ENCODE data around the gene MMP12. TPM values are rescaled to one million over a fixed set of nuclear protein-coding genes. Genes with fewer than 3 reads are reported as not detected.

The MMP12 gene
- polyA plus RNA-seq, 3 donors = not detected

DNA sequence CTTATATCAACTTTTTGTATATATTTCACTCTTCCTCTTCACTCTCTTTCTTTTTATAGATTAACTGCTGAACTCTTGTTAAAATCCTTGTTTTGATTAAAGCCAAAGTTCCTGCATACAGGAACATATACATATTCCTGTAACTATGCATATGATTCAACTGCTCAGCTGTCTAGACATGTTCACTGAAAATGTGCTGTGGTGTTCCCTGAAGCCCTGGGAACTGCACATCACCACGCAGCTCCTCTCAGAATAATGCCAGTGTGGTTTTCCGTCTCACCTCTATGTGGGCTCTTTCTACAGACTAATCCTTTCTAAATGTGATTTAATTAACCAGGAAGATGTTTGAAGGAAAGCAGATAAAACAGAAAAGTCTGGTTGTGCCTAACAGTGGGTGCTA, 25.6 kb upstream of the MMP12 start:
- Histone ChIP-seq H3K36me3 (replicated peaks in 1 of 2; ENCODE audit: control insufficient read depth in 1 of 2, insufficient read depth in 2 of 2, low read length in 2 of 2) (no peaks in the 10 kb centered on the region), H3K9me3 (replicated peaks in 1 of 2; ENCODE audit: control insufficient read depth in 1 of 2, insufficient read depth in 1 of 2, low read length in 2 of 2) (peaks cover 0 to 6% of the 10 kb centered on the region in 2 donors), H3K4me1 (ENCODE audit: control insufficient read depth in 1 of 2, insufficient read depth in 2 of 2, low read length in 2 of 2) (no peaks in the 10 kb centered on the region), H2AFZ (ENCODE audit: insufficient read depth, low read depth, low read length, poor library complexity, severe bottlenecking) (no peak overlapping the region), H3K4me2 (replicated peaks; ENCODE audit: extremely low read depth, low read length, poor library complexity, severe bottlenecking) (no peak overlapping the region), H3K27ac (ENCODE audit: low read depth in 1 of 2, low read length in 2 of 2) (no peak overlapping the region), H3K9ac (ENCODE audit: insufficient read depth, low read length, poor library complexity, severe bottlenecking) (no peak overlapping the region), H3K79me2 (ENCODE audit: insufficient read depth, low read length) (no peaks in the 10 kb centered on the region), H4K20me1 (ENCODE audit: insufficient read depth, low read length) (no peaks in the 10 kb centered on the region), H3K27me3 (ENCODE audit: control insufficient read depth in 2 of 2, insufficient read depth in 2 of 2, low read length in 2 of 2) (no peaks in the 10 kb centered on the region), H3K4me3 (replicated peaks in 1 of 3; ENCODE audit: low read depth in 2 of 3, low read length in 3 of 3) (no peak overlapping the region)
- Mint-ChIP-seq H3K27me3 (ENCODE audit: low read depth in 3 of 3) (peaks cover 2 to 8% (median 2%) of the 10 kb centered on the region in 3 donors), H3K36me3 (no peaks in the 10 kb centered on the region), H3K4me3 (no peak overlapping the region), H3K27ac (no peak overlapping the region), H3K4me1 (no peaks in the 10 kb centered on the region), H3K9me3 (peaks cover 0 to 6% (median 2%) of the 10 kb centered on the region in 7 donors)
- DNase-seq = no peak
- no CpG with 5 or more reads among the region's 2 CpGs for WGBS (ENCODE audit: insufficient coverage)
- TF ChIP-seq, protein P1, sequence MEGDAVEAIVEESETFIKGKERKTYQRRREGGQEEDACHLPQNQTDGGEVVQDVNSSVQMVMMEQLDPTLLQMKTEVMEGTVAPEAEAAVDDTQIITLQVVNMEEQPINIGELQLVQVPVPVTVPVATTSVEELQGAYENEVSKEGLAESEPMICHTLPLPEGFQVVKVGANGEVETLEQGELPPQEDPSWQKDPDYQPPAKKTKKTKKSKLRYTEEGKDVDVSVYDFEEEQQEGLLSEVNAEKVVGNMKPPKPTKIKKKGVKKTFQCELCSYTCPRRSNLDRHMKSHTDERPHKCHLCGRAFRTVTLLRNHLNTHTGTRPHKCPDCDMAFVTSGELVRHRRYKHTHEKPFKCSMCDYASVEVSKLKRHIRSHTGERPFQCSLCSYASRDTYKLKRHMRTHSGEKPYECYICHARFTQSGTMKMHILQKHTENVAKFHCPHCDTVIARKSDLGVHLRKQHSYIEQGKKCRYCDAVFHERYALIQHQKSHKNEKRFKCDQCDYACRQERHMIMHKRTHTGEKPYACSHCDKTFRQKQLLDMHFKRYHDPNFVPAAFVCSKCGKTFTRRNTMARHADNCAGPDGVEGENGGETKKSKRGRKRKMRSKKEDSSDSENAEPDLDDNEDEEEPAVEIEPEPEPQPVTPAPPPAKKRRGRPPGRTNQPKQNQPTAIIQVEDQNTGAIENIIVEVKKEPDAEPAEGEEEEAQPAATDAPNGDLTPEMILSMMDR (IDR thresholded peaks at IDR 0.05) = no peak
- intact Hi-C loops (cut with micrococcal nuclease) = no loop called here

DNA sequence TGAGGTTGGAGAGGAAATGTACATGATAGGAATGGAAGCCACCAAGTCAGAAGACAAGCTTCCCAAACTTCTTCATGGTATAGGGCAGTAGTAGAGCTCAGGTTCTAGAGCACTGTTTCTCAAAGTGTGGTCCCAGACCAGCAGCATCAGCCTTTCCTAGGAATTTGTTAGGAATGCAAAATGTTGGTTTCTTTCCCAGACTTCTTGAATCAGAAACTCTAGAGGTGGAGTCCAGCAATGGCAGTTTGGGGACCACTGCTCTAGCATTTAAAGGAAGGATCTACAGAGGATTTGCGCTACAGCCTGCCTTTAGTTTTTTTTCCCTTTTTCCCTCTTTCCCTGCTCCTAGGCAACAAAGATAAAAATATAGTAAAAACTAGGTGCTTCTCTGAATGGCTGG, 17.0 kb upstream of the MMP12 start:
- no peaks in the 10 kb centered on the region for H3K36me3 ChIP-seq (replicated peaks in 1 of 2; ENCODE audit: control insufficient read depth in 1 of 2, insufficient read depth in 2 of 2, low read length in 2 of 2)
- no CpG with 5 or more reads among the region's 1 CpG for WGBS (ENCODE audit: insufficient coverage)
- peaks cover 4 to 19% (median 9%) of the 10 kb centered on the region in 7 donors for H3K9me3 Mint-ChIP-seq
- H3K4me3 ChIP-seq (replicated peaks in 1 of 3; ENCODE audit: low read depth in 2 of 3, low read length in 3 of 3) = no peak overlapping the region
- H3K79me2 ChIP-seq (ENCODE audit: insufficient read depth, low read length) = no peaks in the 10 kb centered on the region
- intact Hi-C loops (cut with micrococcal nuclease) = no loop called here
- no peaks in the 10 kb centered on the region for H3K4me1 ChIP-seq (ENCODE audit: control insufficient read depth in 1 of 2, insufficient read depth in 2 of 2, low read length in 2 of 2)
- no peak overlapping the region for H3K4me2 ChIP-seq (replicated peaks; ENCODE audit: extremely low read depth, low read length, poor library complexity, severe bottlenecking)
- no peaks in the 10 kb centered on the region for H3K27me3 ChIP-seq (ENCODE audit: control insufficient read depth in 2 of 2, insufficient read depth in 2 of 2, low read length in 2 of 2)
- H3K27me3 Mint-ChIP-seq (ENCODE audit: low read depth in 3 of 3) = peaks cover 2 to 5% (median 4%) of the 10 kb centered on the region in 3 donors
- no peak overlapping the region for H3K9ac ChIP-seq (ENCODE audit: insufficient read depth, low read length, poor library complexity, severe bottlenecking)
- TF ChIP-seq, protein P1 (IDR thresholded peaks at IDR 0.05) = no peak
- no peak overlapping the region for H3K27ac Mint-ChIP-seq
- H3K27ac ChIP-seq (ENCODE audit: low read depth in 1 of 2, low read length in 2 of 2) = no peak overlapping the region
- peaks cover 3 to 6% of the 10 kb centered on the region in 2 donors for H3K9me3 ChIP-seq (replicated peaks in 1 of 2; ENCODE audit: control insufficient read depth in 1 of 2, insufficient read depth in 1 of 2, low read length in 2 of 2)
- H2AFZ ChIP-seq (ENCODE audit: insufficient read depth, low read depth, low read length, poor library complexity, severe bottlenecking) = no peak overlapping the region
- no peaks in the 10 kb centered on the region for H3K4me1 Mint-ChIP-seq
- H3K4me3 Mint-ChIP-seq = peak overlapping the region in 1 of 2 donors; percentile 14
- H4K20me1 ChIP-seq (ENCODE audit: insufficient read depth, low read length) = no peaks in the 10 kb centered on the region
- DNase-seq = no peak
- H3K36me3 Mint-ChIP-seq = no peaks in the 10 kb centered on the region
